ENCODE results near the gene IPO5. TPM values are rescaled to one million over a fixed set of nuclear protein-coding genes. Genes with fewer than 3 reads are reported as not detected.
A peak's percentile ranks its signal among the peaks of the same experiment; 100 is the strongest.
"Not testable (repeated sequence)": the region's sequence is repeated elsewhere in the genome, so short reads cannot be mapped to it uniquely, and the experiment has no call there.

IPO5 gene
- total RNA-seq, 1 experiment from 2014 or later: 114 TPM

DNA sequence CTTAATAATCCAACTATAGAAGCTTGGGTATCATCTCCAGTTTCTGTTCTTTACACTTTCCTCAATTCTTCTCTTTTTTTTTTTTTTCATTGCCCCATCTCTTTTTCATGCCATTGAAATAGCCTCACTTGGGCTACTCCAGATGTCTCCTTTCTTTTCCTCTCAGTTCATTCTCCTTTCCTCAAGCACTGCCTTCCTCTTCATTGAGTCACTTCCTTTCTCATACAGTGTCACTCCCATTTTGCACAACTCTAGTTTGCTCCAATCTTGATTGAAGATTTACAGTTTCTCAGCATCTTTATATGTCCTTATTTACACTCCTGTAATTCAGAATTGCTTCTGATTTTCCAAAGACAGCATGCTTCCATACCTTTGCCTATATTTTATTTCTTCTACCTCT, 61.3 kb downstream of the IPO5 start:
- peak; percentile 7 for DNase-seq (ENCODE audit: low read depth)

DNA sequence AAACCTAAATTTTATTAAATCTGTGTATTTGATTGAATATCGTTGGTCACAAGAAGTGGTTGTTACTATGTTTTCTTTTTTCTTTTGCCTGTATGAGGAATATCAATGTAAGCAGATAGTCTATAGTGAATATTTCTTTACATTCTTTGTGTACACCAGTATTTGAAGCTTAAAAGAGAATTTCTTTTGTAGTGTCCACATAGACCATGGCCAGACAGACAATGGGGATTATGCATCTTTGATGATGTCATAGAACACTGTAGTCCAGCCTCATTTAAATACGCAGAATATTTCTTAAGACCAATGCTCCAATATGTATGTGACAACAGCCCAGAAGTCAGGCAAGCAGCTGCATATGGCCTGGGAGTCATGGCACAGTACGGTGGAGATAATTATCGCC, 64.8 kb downstream of the IPO5 start:
- no peak for DNase-seq (ENCODE audit: low read depth)

DNA sequence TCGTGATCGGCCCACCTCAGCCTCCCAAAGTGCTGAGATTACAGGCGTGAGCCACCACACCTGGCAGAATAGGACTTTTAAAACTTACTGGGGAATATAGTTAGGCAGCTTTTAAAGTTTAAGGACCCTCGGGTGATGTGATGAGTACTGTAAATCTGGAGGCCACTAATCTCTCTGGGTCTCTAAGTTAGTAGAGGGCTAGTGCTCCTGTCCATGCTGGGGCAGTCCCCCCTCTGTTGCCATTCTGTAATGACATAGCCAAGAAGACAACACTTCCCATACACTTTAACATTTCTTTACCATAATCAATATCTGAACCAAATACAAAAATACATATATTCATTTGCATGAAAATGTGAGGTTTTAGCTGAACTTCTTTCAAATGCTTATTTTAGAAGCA, 65.7 kb downstream of the IPO5 start:
- no peak for DNase-seq (ENCODE audit: low read depth)

- DNase-seq (ENCODE audit: low read depth): no peak
These were observed 66.8 kb downstream of the IPO5 start for GRCh38 chr13:98020271-98020670.

GRCh38 chr13:98022210-98022609, 68.7 kb downstream of the IPO5 start:
- DNase-seq (ENCODE audit: low read depth): no peak

- no peak for DNase-seq (ENCODE audit: low read depth)
These were observed 72.1 kb downstream of the IPO5 start for GRCh38 chr13:98025480-98026025.

DNA sequence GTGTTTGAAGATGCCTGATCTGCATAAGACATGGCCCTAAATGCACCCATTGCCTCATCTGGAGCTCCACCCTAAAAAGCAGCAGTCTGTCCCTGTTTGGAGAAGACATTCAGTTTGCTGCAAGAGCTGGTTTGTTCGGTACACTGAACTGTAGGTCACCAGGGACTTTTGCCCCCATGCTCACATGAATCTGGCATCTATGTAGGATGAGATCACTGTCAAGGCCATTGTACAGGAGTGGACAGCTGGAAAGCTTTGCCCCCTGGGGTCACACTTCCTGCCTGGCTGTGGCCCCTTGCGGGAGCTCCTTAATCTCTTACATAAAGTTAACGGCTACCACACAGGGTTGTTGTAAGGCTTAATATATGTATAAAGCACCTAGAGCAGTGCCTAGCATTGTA, 73.0 kb downstream of the IPO5 start:
- DNase-seq (ENCODE audit: low read depth): no peak

GRCh38 chr13:98032168-98032567, 78.7 kb downstream of the IPO5 start:
- DNase-seq (ENCODE audit: low read depth): no peak

GRCh38 chr13:98033277-98034247, 80.1 kb downstream of the IPO5 start:
- no peak for DNase-seq (ENCODE audit: low read depth)

- no peak for DNase-seq (ENCODE audit: low read depth)
These were observed 81.9 kb downstream of the IPO5 start for GRCh38 chr13:98035373-98035772.

- DNase-seq (ENCODE audit: low read depth): not testable (repeated sequence)
These were observed 83.3 kb downstream of the IPO5 start for GRCh38 chr13:98036564-98037302.

DNA sequence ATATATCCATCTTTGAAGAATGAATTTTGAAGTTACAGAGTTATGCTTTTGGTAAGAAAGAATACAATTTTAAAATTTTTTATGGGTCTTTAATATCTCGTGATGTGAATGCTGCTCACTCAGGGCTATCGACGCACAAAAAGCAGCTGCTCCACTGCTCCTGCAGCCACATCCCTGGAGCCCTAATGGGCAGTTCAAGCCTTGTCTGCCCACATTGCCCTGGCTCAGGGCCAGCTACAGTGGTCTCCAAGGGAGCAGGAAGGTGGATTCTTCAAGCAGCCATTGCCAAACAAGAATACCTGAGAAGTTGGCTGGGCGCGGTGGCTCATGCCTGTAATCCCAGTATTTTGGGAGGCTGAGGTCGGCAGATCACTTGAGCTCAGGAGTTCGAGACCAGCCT, 85.8 kb downstream of the IPO5 start:
- DNase-seq (ENCODE audit: low read depth): no peak

DNA sequence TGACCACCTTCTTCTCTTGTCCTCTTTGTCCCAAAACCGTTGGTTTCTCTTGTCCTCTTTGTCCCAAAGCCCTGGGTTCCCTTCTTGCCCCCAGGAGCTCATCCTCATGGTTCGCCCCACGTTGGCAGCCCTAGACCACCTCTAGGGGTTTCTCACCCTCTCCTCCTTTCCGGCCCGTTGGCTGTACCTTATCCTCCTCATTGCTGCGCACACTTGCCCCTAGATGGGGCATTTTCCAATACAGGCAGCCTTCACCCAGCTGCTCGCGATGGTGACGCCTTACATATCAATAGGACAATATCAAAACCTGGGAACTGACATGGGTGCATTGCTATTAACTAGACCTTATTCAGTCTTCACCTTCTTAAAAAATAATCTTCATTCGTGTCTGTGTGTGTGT, 86.5 kb downstream of the IPO5 start:
- no peak for DNase-seq (ENCODE audit: low read depth)

DNA sequence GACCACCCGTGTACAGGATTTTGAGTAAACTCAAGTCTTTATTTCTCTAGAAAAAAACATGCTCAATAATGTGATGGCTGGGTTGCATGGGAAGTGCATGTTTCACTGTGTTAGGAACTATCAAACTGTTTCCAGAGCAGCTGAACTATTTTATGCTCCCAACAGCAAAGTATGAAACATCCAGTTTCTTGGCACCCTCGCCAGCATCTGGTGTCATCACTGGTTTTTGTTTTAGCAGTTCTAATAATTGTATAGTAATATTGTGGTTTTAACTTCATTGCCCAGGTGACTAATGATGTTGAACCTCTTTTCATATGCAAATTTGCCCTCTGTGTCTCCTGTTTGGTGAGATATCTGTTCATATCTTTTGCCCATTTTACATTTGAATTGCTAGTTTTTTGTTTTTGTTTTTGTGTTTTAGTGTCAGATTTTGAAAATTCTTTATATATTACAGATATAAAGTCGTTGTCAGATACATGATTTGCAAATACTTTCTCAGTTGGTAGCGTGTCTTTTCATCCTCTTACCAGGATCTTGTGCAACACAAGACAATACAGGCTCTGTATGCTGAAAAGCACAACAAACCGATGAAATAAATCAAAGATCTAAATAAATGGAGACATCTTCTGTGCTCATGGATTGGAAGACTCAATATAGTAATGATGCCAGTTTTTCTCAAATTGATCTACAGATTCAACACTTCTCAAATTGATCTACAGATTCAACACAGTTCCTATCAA, 87.8 kb downstream of the IPO5 start:
- no peak for DNase-seq (ENCODE audit: low read depth)

GRCh38 chr13:98044301-98044700, 90.8 kb downstream of the IPO5 start:
- DNase-seq (ENCODE audit: low read depth): no peak

DNA sequence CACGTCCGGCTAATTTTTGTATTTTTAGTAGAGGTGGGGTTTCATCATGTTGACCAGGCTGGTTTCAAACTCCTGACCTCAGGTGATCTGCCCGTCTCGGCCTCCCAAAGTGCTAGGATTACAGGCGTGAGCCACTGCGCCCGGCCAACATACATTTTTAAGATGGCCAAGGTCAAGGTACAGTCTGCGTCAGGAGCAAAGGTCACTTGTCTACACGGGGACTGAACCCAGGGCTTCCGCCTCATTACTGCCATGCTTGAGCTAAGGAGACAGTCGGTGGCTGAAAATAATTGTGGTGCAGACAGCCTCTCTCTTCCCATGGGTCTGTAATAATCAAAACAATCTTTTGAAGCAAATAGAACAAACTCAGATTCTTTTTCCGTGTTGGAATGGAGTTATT, 94.3 kb downstream of the IPO5 start:
- not testable (repeated sequence) for DNase-seq (ENCODE audit: low read depth)

- DNase-seq (ENCODE audit: low read depth): no peak
These were observed 94.8 kb downstream of the IPO5 start for GRCh38 chr13:98048265-98048664.

DNA sequence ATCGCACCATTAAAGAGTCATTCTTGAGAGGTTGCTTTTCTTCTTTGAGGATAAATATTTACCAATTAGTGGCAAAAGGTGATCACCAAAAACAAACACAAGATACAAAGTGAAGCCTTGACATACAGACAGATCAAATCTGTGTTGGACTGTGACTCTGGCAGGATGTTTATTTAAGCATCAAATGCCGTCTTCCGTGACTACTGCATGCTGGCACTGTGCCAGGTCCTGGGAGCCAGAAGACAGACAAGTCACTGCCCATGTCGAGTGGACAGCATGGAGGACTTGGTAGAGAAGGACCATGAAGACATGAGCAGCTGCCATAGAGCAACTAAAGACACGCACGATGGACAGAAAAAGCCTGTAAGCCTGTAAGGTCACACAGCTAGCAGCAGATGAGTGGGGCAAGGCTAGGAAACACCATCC, 96.6 kb downstream of the IPO5 start:
- DNase-seq (ENCODE audit: low read depth): peak; percentile 44

DNA sequence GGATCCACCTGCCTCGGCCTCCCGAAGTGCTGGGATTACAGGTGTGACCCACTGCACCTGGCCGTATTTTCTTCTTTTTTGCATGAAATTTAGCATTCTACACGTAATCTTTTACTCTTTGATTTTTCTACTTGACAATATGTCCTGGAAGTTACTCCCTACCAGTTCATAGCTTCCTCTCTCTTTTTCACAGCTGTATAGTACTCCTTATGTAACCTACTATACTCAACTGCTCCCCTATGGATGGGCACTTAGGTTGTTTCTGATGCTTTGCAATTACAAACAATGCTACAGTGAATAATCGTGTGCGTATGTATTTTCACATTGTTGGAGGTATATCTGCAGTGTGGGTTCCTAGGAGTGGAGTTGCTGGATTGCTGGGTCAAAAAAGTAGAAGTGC, 98.9 kb downstream of the IPO5 start:
- DNase-seq (ENCODE audit: low read depth): no peak

DNA sequence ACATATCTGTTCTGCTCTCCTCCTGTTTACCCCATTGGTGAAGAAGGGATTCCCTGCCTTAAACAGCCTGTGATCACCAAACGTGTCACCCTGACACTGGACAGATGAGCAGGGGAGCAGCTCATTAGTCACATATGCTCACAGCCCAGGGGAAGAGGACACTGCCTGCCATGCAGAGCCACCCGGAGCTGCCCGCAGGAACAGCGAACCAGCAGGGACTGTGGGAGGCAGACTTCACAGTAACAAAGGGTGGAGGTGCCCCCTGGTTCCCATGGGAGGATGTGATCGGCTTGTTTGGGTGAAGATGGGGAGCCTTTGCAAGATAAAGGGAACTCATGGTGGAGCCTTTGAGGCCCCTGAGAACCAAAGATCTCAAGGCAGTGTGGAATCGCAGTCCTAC, 100.8 kb downstream of the IPO5 start:
- DNase-seq (ENCODE audit: low read depth): no peak

GRCh38 chr13:98055623-98056022, 102.1 kb downstream of the IPO5 start:
- DNase-seq (ENCODE audit: low read depth): no peak

GRCh38 chr13:98056839-98057410, 103.5 kb downstream of the IPO5 start:
- no peak for DNase-seq (ENCODE audit: low read depth)
